GM12872 (cell line): ENCODE data around the gene U2AF1L4.
A peak's percentile ranks its signal among the peaks of the same experiment; 100 is the strongest.

Source experiments
- CTCF ChIP-seq: IDR thresholded peaks from 3 replicates; pipeline ENCODE4 v1.5.1; 2011; ENCODE audit warnings: low read depth, mild to moderate bottlenecking, low read length, moderate library complexity; ENCODE audit not compliant: insufficient read depth

Gene U2AF1L4

DNA sequence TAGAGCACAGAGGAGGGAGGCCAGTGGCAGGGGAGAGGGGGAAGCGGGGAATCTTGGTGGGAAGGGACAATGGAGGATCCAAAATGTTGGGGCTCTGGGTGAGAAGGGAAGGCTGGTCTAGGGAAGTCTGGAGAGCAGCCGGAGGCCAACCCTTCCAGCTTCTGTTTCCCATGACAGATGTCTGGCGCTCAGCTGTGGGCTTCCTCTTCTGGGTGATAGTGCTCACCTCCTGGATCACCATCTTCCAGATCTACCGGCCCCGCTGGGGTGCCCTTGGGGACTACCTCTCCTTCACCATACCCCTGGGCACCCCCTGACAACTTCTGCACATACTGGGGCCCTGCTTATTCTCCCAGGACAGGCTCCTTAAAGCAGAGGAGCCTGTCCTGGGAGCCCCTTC lies 1.3 kb upstream of the U2AF1L4 start:
- TF ChIP-seq CTCF = no peak

DNA sequence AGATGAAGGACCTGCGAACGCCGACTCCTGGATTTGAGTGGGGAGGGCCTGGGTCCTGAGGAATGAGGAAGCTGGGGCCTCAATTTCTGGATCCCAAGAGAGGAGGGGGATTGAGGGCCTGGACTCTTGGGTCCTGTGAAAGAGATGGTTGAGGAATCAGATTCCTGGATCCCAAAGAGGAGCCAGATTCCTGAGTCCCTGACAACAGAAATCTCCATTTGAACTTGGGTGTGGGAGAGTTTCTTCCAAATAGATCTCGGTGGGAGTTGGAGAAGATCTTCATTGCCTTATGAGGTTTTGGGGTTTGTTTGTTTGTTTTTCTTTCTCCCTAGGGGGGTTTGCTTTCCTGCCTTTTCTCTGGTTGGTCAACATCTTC lies 857 bp upstream of the U2AF1L4 start:
- TF ChIP-seq CTCF = no peak

DNA sequence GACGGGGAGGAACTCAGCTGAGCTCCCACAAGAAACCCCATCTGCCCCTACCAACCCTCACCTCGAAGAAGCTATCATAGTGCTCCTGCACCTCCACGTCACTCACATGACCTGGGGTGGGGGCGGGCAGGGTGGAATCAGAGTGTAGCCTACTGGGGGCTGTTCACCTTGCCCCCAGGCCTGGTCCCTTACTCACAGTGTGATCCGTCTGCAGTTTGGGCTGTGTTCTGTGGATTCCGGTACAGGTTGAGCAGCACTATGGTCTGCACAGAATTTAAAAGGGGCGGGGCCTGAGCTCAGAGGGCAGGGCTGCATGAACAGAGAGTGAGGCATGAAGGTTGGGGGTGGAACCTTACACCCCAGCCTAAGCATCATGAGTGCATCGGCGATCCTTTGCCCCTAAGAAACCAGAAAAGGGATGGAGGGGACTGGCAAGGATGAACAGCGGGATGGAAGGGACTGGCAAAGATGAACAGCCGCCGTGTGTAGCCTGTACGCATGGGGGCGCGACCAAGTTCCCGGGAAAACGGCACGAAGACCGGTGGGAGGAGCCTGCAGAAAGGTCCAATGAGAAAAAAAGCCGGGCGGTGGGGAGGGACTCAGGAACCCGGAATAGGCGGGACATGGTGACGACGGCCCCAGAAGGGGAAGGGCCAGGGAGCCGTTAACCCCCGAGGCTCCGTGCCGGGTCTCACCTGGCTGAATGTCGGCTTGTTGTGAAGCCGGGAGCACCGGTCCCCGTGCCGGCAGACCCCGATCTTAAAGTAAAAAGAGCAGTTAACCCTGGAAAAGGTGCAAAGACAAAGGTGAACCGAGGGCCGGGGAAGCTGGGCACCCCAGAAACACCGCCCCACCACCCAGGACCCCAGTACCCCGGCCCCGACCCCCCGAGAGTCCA lies 539 bp downstream of the U2AF1L4 start:
- TF ChIP-seq CTCF = peak; percentile 22; the same call in 1 of the 3 replicates

GRCh38 chr19:35743640-35744429 lies 1.4 kb downstream of the U2AF1L4 start:
- no peak for TF ChIP-seq CTCF

DNA sequence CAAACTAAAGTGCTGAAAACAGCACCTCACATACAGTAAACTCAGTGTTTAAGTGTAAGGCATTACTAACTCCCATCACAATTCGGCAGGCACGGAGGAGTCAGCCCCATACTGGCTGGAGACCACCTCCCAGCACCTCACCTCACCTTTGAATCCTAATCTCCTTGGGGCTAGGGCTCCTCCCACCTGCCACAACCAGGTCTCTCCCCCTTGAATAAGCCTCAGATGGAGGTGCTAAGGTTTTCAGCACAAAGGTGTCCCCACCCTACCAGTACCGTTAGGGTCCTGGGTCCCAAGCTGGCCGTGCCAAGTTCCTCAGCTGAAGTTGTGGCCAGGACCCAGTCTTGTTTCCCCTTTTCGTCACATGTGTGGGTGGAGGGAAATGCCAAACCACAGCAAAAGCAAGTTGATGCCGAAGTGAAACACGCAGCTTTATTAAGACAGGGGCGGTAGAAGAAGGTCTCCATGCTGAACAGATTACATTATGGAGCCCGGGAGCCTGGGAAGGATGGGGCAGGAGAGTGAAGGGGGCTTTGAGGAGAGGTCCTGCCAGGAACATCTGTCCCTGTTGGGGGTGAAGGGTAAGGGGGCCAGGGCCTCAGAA lies 3.0 kb downstream of the U2AF1L4 start, which contains the start of gene IGFLR1:
Gene IGFLR1 (minus strand): TSS at position 332 of the 604 bp plus-strand sequence. CDS start 1,272 bp downstream, outside the sequence.
- TF ChIP-seq CTCF = no peak

- no peak; the same call in none of the 3 replicates for TF ChIP-seq CTCF
These were observed 4.1 kb downstream of the U2AF1L4 start for GRCh38 chr19:35741203-35741515.

DNA sequence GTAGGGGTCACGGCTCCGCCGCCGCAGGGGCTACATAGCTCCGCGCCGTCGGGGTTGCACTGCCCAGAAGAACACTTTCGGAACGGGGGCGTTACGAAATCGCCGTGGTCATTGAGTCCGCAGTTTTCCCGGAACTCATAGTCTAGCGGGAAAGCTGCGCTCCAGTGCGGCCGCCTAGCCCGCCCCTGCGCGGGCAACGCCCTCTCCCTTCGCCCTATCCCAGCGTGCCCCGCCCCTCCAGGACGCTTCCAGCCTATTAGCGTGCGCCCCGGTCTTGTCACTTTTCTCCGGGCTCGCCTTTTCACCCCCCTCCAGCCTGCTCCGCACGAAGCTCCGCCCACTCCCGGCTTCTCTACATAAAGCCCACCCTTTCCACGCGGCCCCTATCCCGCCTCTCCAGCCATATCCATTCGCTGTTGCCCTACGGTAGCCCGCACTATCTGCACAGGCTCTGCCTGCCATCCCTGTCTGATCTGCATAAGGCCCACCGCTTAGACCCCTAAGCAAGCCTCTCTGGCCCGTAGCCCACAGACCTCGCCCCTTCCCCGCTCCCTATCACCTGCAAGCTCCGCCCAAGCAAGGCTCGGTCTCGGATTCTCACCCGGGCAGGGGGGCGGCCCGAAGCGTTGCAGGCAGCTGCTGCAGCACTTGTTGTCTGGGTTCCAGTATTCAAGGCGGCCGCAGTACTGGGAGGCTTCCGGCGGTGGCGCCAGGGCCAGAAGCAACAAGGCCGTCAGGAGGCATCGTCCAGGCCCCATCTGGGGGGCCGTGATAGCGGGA lies 4.6 kb downstream of the U2AF1L4 start:
- peak; percentile 33; the same call in 1 of the 3 replicates for TF ChIP-seq CTCF
